GM12878 (cell line): Measurements from ENCODE around the gene TMEM237. TPM values are rescaled to one million over a fixed set of nuclear protein-coding genes. Genes with fewer than 3 reads are reported as not detected.
A peak's percentile ranks its signal among the peaks of the same experiment; 100 is the strongest.

ENCODE experiments used
- ATAC-seq: fragments of 200-7000 bp; cut with Tn5 transposase; 3 replicates; pipeline ENCODE4 v1.9.1; 2020; ENCODE audit warnings: mild to moderate bottlenecking, moderate library complexity
- BruUV-seq: library from RNA; stranded (reverse); fragments of 400-500 nt; replicated peaks from 2 replicates; lab custom pipeline; 2021; lab: Mats Ljungman, UMichigan
- CTCF ChIA-PET: fragments of 300-600 bp; sonication (Branson Sonifier 250); formaldehyde crosslinking; extraction: SDS; loops from one replicate; lab custom pipeline; 2021; ENCODE audit warnings: inconsistent platforms; lab: Yijun Ruan, JAX
- POLR2A ChIA-PET: fragments of 350-600 bp; formaldehyde crosslinking; extraction: SDS; loops from one replicate; lab custom pipeline; 2021; ENCODE audit warnings: inconsistent platforms; lab: Charles Lee
- RAD21 ChIA-PET: fragments of 300-600 bp; sonication (Branson Sonifier 250); formaldehyde crosslinking; loops from one replicate; lab custom pipeline; 2023; ENCODE audit warnings: antibody characterized with exemption; ENCODE audit not compliant: unreplicated experiment; lab: Charles Lee
- SMC1A ChIA-PET: fragments of 300-600 bp; sonication (Branson Sonifier 250); formaldehyde crosslinking; loops from one replicate; lab custom pipeline; 2023; ENCODE audit not compliant: unreplicated experiment, uncharacterized antibody; lab: Charles Lee
- DNase-seq: peaks from one replicate; pipeline ENCODE4 v3.0.0-alpha.2; 2011; ENCODE audit warnings: low read depth, low spot score
- FAIRE-seq: peaks from 3 replicates; lab custom pipeline; 2011; peaks lifted over from hg19 to GRCh38; lab: Jason Lieb, UNC
- H2AFZ ChIP-seq: 2 replicates; pipeline ENCODE4 v1.6.0; 2011; ENCODE audit warnings: low read depth, low read length, control low read depth; ENCODE audit not compliant: control insufficient read depth
- H3K27ac ChIP-seq: 2 replicates; pipeline ENCODE4 v1.5.1; 2011; ENCODE audit warnings: control low read depth; ENCODE audit not compliant: control insufficient read depth, insufficient read depth
- H3K27me3 ChIP-seq, 2 experiments: replicated peaks in 1 of 2; 2 replicates each; pipeline versions ENCODE4 v1.6.0 to v1.6.1; 2011; ENCODE audit warnings: low read length in 1 of 2; ENCODE audit not compliant: control insufficient read depth in 2 of 2, insufficient read depth in 2 of 2
- H3K36me3 ChIP-seq, 2 experiments: 2 replicates each; pipeline ENCODE4 v1.5.1; 2011; ENCODE audit warnings: low read length in 1 of 2; ENCODE audit not compliant: control insufficient read depth in 2 of 2, insufficient read depth in 2 of 2
- H3K4me1 ChIP-seq: 2 replicates; pipeline ENCODE4 v1.6.1; 2011; ENCODE audit warnings: mild to moderate bottlenecking, low read length, moderate library complexity, mixed read lengths; ENCODE audit not compliant: control insufficient read depth, insufficient read depth
- H3K4me2 ChIP-seq: 2 replicates; pipeline ENCODE4 v1.6.0; 2011; ENCODE audit warnings: control low read depth; ENCODE audit not compliant: control insufficient read depth, insufficient read depth
- H3K4me3 ChIP-seq: fragments of 200-600 bp; sonication (generic); 2 replicates; pipeline ENCODE4 v1.5.1; 2016
- H3K79me2 ChIP-seq: 2 replicates; pipeline ENCODE4 v1.6.0; 2011; ENCODE audit warnings: low read length; ENCODE audit not compliant: control insufficient read depth, insufficient read depth
- H3K9ac ChIP-seq: 2 replicates; pipeline ENCODE4 v1.8.0; 2011; ENCODE audit warnings: low read length, control low read depth, mixed read lengths; ENCODE audit not compliant: control insufficient read depth, insufficient read depth
- H3K9me3 ChIP-seq: replicated peaks from 3 replicates; pipeline ENCODE4 v1.5.1; 2011; ENCODE audit warnings: mild to moderate bottlenecking, low read length; ENCODE audit not compliant: control insufficient read depth, insufficient read depth
- H4K20me1 ChIP-seq: 2 replicates; pipeline ENCODE4 v1.6.0; 2011; ENCODE audit not compliant: control insufficient read depth, insufficient read depth
- ATF7 ChIP-seq: fragments of 450-650 bp; IDR thresholded peaks from 2 replicates; pipeline ENCODE4 v1.6.1; 2016; ENCODE audit warnings: low read depth, mild to moderate bottlenecking
- MEF2B ChIP-seq: fragments of 450-650 bp; IDR thresholded peaks from 2 replicates; pipeline ENCODE4 v1.6.1; 2018; ENCODE audit warnings: mild to moderate bottlenecking, moderate library complexity; ENCODE audit not compliant: partially characterized antibody, poor library complexity, severe bottlenecking
- MTA2 ChIP-seq: fragments of 450-650 bp; IDR thresholded peaks from 2 replicates; pipeline ENCODE4 v1.6.1; 2016; ENCODE audit warnings: low read depth, mild to moderate bottlenecking, moderate library complexity
- NR2F1 ChIP-seq: fragments of 450-650 bp; conservative IDR thresholded peaks from 2 replicates; pipeline ENCODE4 v1.6.1; 2017; ENCODE audit warnings: mild to moderate bottlenecking
- PML ChIP-seq: IDR thresholded peaks from 2 replicates; pipeline ENCODE4 v1.6.1; 2012; ENCODE audit warnings: low read length, inconsistent platforms
- POU2F2 ChIP-seq: IDR thresholded peaks from 3 replicates; pipeline ENCODE4 v1.6.1; 2011; ENCODE audit warnings: low read depth, mild to moderate bottlenecking, low read length, borderline replicate concordance
- RB1 ChIP-seq: fragments of 450-650 bp; formaldehyde crosslinking; IDR thresholded peaks from 2 replicates; pipeline ENCODE4 v1.6.1; 2017; ENCODE audit warnings: mild to moderate bottlenecking, borderline replicate concordance
- SRF ChIP-seq, 2 experiments: IDR thresholded peaks; 2 replicates each; pipeline ENCODE4 v1.6.1; 2011; ENCODE audit warnings: low read depth in 2 of 2, low read length in 2 of 2, mild to moderate bottlenecking in 1 of 2, moderate library complexity in 1 of 2
- ZZZ3 ChIP-seq: IDR thresholded peaks from 2 replicates; pipeline ENCODE4 v1.6.1; 2011; ENCODE audit warnings: low read depth; ENCODE audit not compliant: control insufficient read depth, insufficient read length
- WGBS: methylation state at CpG from one replicate; pipeline ENCODE4 v1.1.6; 2016; ENCODE audit warnings: low lambda C conversion rate; ENCODE audit not compliant: insufficient replicate concordance, insufficient coverage; ENCODE audit errors: missing lambda C conversion rate; 5-methylcytosine and 5-hydroxymethylcytosine counted together
- in situ Hi-C: fragments of 300-500 bp; cut with MboI; formaldehyde crosslinking; loops from 9 replicates; pipeline ENCODE4 v1.14.3; 2018; ENCODE audit warnings: mixed read lengths
- intact Hi-C: fragments of 100-400 bp; cut with micrococcal nuclease; formaldehyde crosslinking; loops from one replicate; pipeline ENCODE4 v1.14.2; 2022; ENCODE audit not compliant: unreplicated experiment
- polyA plus RNA-seq, 11 experiments: library from polyadenylated mRNA; depleted of rRNA in 4 of 11; unstranded in 6 of 11; stranded (reverse) in 5 of 11; fragments of >200 nt; fragmentation: Nextera tagmentation in 4 of 11; fragmentation: Illumina TruSeq in 1 of 11; extraction: Ambion mirVana in 4 of 11; extraction: Trizol in 1 of 11; gene quantifications; 1 replicate in 1 of 11; 2 replicates in 10 of 11; pipeline versions ENCODE4 v1.2.1 to v1.2.3, GENCODE V29; 2011 to 2016; ENCODE audit warnings: inconsistent platforms in 2 of 11, missing spikeins in 2 of 11, low read depth in 1 of 11
- total RNA-seq, 4 experiments: library from RNA; depleted of rRNA in 3 of 4; stranded (reverse); fragments of >200 nt in 3 of 4; fragmentation: Illumina TruSeq in 1 of 4; extraction: Trizol in 1 of 4; gene quantifications; 2 replicates each; pipeline versions ENCODE4 v1.2.1 to v1.2.3, GENCODE V29; 2013 to 2021
- TF ChIP-seq, protein P1 (sequence below): IDR thresholded peaks from 2 replicates; pipeline ENCODE4 v1.6.1; 2012; ENCODE audit warnings: improper control_type of control experiment, low read depth, low read length; ENCODE audit not compliant: insufficient replicate concordance
- TF ChIP-seq, protein P2 (sequence below): IDR thresholded peaks from 2 replicates; pipeline ENCODE4 v1.6.1; 2012; ENCODE audit warnings: low read length, inconsistent platforms
- TF ChIP-seq, protein P3 (sequence below): fragments of 150-350 bp; IDR thresholded peaks from 2 replicates; pipeline ENCODE4 v1.6.1; 2014; ENCODE audit warnings: mild to moderate bottlenecking, low read depth, low read length

Gene TMEM237
- total and polyA plus RNA-seq, 10 of the 15 experiments (the other 5 are each of a cell fraction or from before 2014, with no cell fraction given): 15.0 to 43.7 (median 29.3) TPM

DNA sequence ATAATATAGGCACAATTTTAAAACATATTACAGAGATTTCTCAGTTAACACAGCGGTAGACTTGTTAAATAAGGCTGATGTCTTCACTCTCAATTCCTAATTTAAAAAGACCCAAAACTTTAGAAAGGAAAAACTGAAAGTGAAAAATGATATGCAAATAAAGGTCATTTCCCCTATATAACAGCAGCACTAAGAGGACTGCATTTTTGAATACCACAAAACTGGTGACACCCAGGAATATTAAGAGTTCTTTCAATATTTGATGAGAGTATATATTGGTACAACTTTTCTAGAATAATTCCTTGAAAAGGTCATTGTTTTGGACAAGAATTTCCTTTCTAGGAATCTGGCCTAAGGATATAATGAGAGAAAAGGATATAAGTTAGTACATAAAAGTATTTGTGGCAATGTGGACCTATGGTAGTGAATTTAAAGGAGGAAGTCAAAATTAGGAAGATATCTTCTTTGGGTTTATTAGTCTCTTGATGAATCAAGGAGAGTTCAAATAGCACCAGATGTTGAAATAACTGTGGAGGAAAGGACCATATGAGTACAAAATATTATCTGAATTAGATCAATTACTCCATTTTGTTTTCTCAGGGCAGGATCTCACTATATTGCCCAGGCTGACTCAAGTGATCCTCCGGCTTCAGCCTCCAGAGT, 70.3 kb downstream of the TMEM237 start:
- FAIRE-seq: no peak
- no peak for DNase-seq
- peak; percentile 84 for ATAC-seq
- no peaks in the 10 kb centered on the region for H4K20me1 ChIP-seq
- H3K79me2 ChIP-seq: no peaks in the 10 kb centered on the region
- no peaks in the 10 kb centered on the region for H3K27me3 ChIP-seq
- no peaks in the 10 kb centered on the region for H3K9me3 ChIP-seq
- intact Hi-C loops: no loop called here
- TF ChIP-seq MEF2B (no peak), POU2F2 (peak; percentile 57; the same call in 1 of the 3 replicates), RB1 (no peak), ATF7 (0 out of 2 replicates have a peak, but pooled peaks have one; percentile 11), SRF (IDR thresholded peaks at IDR 0.05; ENCODE audit: low read depth in 2 of 2, low read length in 2 of 2) (no peak), MTA2 (peak; percentile 32; the same call in 1 of the 2 replicates), ZZZ3 (no peak), PML (no peak), NR2F1 (0 out of 2 replicates have a peak, but pooled peaks have one; percentile 30)
- TF ChIP-seq, protein P1, sequence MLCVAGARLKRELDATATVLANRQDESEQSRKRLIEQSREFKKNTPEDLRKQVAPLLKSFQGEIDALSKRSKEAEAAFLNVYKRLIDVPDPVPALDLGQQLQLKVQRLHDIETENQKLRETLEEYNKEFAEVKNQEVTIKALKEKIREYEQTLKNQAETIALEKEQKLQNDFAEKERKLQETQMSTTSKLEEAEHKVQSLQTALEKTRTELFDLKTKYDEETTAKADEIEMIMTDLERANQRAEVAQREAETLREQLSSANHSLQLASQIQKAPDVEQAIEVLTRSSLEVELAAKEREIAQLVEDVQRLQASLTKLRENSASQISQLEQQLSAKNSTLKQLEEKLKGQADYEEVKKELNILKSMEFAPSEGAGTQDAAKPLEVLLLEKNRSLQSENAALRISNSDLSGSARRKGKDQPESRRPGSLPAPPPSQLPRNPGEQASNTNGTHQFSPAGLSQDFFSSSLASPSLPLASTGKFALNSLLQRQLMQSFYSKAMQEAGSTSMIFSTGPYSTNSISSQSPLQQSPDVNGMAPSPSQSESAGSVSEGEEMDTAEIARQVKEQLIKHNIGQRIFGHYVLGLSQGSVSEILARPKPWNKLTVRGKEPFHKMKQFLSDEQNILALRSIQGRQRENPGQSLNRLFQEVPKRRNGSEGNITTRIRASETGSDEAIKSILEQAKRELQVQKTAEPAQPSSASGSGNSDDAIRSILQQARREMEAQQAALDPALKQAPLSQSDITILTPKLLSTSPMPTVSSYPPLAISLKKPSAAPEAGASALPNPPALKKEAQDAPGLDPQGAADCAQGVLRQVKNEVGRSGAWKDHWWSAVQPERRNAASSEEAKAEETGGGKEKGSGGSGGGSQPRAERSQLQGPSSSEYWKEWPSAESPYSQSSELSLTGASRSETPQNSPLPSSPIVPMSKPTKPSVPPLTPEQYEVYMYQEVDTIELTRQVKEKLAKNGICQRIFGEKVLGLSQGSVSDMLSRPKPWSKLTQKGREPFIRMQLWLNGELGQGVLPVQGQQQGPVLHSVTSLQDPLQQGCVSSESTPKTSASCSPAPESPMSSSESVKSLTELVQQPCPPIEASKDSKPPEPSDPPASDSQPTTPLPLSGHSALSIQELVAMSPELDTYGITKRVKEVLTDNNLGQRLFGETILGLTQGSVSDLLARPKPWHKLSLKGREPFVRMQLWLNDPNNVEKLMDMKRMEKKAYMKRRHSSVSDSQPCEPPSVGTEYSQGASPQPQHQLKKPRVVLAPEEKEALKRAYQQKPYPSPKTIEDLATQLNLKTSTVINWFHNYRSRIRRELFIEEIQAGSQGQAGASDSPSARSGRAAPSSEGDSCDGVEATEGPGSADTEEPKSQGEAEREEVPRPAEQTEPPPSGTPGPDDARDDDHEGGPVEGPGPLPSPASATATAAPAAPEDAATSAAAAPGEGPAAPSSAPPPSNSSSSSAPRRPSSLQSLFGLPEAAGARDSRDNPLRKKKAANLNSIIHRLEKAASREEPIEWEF: peak; percentile 23
- TF ChIP-seq, protein P2, sequence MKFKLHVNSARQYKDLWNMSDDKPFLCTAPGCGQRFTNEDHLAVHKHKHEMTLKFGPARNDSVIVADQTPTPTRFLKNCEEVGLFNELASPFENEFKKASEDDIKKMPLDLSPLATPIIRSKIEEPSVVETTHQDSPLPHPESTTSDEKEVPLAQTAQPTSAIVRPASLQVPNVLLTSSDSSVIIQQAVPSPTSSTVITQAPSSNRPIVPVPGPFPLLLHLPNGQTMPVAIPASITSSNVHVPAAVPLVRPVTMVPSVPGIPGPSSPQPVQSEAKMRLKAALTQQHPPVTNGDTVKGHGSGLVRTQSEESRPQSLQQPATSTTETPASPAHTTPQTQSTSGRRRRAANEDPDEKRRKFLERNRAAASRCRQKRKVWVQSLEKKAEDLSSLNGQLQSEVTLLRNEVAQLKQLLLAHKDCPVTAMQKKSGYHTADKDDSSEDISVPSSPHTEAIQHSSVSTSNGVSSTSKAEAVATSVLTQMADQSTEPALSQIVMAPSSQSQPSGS: no peak
- TF ChIP-seq, protein P3, sequence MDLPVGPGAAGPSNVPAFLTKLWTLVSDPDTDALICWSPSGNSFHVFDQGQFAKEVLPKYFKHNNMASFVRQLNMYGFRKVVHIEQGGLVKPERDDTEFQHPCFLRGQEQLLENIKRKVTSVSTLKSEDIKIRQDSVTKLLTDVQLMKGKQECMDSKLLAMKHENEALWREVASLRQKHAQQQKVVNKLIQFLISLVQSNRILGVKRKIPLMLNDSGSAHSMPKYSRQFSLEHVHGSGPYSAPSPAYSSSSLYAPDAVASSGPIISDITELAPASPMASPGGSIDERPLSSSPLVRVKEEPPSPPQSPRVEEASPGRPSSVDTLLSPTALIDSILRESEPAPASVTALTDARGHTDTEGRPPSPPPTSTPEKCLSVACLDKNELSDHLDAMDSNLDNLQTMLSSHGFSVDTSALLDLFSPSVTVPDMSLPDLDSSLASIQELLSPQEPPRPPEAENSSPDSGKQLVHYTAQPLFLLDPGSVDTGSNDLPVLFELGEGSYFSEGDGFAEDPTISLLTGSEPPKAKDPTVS: no peak
- H3K27ac ChIP-seq: no peak overlapping the region
- ChIA-PET POLR2A (interaction anchor here (0.6 kb wide), 1 partner anchor 11 kb away, joined by 5 read pairs; no protein-coding TSS in a partner anchor), CTCF (interaction anchor here (0.6 to 1.0 kb wide), 3 partner anchors 9 to 183 kb away, joined by 3 read pairs; no protein-coding TSS in a partner anchor), RAD21 (no interaction called here), SMC1A (no interaction called here)
- peak overlapping the region; percentile 25; the same call in 1 of the 2 replicates for H3K4me2 ChIP-seq
- H3K4me3 ChIP-seq: no peak overlapping the region
- H3K9ac ChIP-seq: no peak overlapping the region
- WGBS: 78% methylated on average over 2 of the region's 2 CpGs
- peak overlapping the region; percentile 23; the same call in 1 of the 2 replicates for H2AFZ ChIP-seq
- H3K4me1 ChIP-seq: peaks cover 12% of the 10 kb centered on the region; the same call in 1 of the 2 replicates
- BruUV-seq: no TSS peak
- H3K36me3 ChIP-seq: no peaks in the 10 kb centered on the region
- in situ Hi-C loops: no loop called here
